Panc1 (cell line): ENCODE results near the gene USP31. TPM values are rescaled to one million over a fixed set of nuclear protein-coding genes. Genes with fewer than 3 reads are reported as not detected.

Experiments
- ATAC-seq: fragments of 200-7000 bp; cut with Tn5 transposase; 2 replicates; pipeline ENCODE4 v1.9.1; 2020; ENCODE audit warnings: mild to moderate bottlenecking, moderate library complexity
- BruUV-seq: library from RNA; stranded (reverse); fragments of 400-500 nt; replicated peaks from 2 replicates; lab custom pipeline; 2021; lab: Mats Ljungman, UMichigan
- CTCF ChIA-PET: fragments of 300-600 bp; sonication (Branson Sonifier 250); formaldehyde crosslinking; loops from one replicate; lab custom pipeline; 2022; ENCODE audit warnings: antibody characterized with exemption; lab: Charles Lee
- POLR2A ChIA-PET: fragments of 300-600 bp; sonication (Branson Sonifier 250); formaldehyde crosslinking; loops from one replicate; lab custom pipeline; 2022; ENCODE audit warnings: antibody characterized with exemption; lab: Charles Lee
- DNase-seq: peaks from one replicate; pipeline ENCODE4 v3.0.0-alpha.2; 2010; ENCODE audit warnings: low read depth, low spot score
- H3K27ac ChIP-seq: 2 replicates; pipeline ENCODE4 v1.5.1; 2011; ENCODE audit warnings: mild to moderate bottlenecking, low read length, inconsistent platforms
- H3K27me3 ChIP-seq: fragments of 200-500 bp; sonication (Bioruptor generic); 2 replicates; pipeline ENCODE4 v1.6.0; 2014; ENCODE audit warnings: low read length, inconsistent platforms; ENCODE audit not compliant: control insufficient read depth, insufficient read depth
- H3K36me3 ChIP-seq: fragments of 200-500 bp; sonication (Bioruptor generic); 2 replicates; pipeline ENCODE4 v1.5.1; 2014; ENCODE audit warnings: inconsistent platforms, mild to moderate bottlenecking, low read length, moderate library complexity; ENCODE audit not compliant: control insufficient read depth, insufficient read depth
- H3K4me1 ChIP-seq: 2 replicates; pipeline ENCODE4 v1.5.1; 2011; ENCODE audit warnings: inconsistent platforms, mild to moderate bottlenecking, low read length, moderate library complexity; ENCODE audit not compliant: control insufficient read depth, insufficient read depth
- H3K4me3 ChIP-seq, 2 experiments: 2 replicates each; pipeline ENCODE4 v1.5.1; 2011 to 2012; ENCODE audit warnings: low read depth in 2 of 2, low read length in 2 of 2, mild to moderate bottlenecking in 2 of 2, inconsistent platforms in 1 of 2, moderate library complexity in 1 of 2
- H3K9me3 ChIP-seq: fragments of 200-500 bp; sonication (Bioruptor generic); 2 replicates; pipeline ENCODE4 v1.5.1; 2014; ENCODE audit warnings: low read depth, mild to moderate bottlenecking, inconsistent platforms, low read length, moderate library complexity; ENCODE audit not compliant: control insufficient read depth, insufficient read depth
- POLR2AphosphoS5 ChIP-seq: IDR thresholded peaks from 2 replicates; pipeline ENCODE4 v1.6.1; 2012; ENCODE audit warnings: mild to moderate bottlenecking, low read depth, low read length, moderate library complexity
- SIN3A ChIP-seq: IDR thresholded peaks from 2 replicates; pipeline ENCODE4 v1.6.1; 2012; ENCODE audit warnings: low read depth, mild to moderate bottlenecking, low read length, moderate library complexity, borderline replicate concordance; ENCODE audit not compliant: insufficient read depth
- TCF7L2 ChIP-seq: IDR thresholded peaks from 2 replicates; pipeline ENCODE4 v1.6.1; 2011; ENCODE audit warnings: mild to moderate bottlenecking, low read depth, low read length, inconsistent platforms
- in situ Hi-C: cut with HindIII; loops from 2 replicates; pipeline ENCODE4 v1.10.0; 2016; ENCODE audit warnings: low sequenced_read_pairs, low pct_unique_long_range_greater_than_20kb
- intact Hi-C: fragments of 100-400 bp; cut with micrococcal nuclease; formaldehyde crosslinking; loops from one replicate; pipeline ENCODE4 v1.10.0; 2022; ENCODE audit not compliant: unreplicated experiment
- total RNA-seq: library from RNA; stranded (reverse); gene quantifications from one replicate; pipeline ENCODE4 v1.2.1, GENCODE V29; 2021; ENCODE audit not compliant: unreplicated experiment
- TF ChIP-seq, protein P1 (sequence below), 2 experiments: IDR thresholded peaks; 2 replicates each; pipeline ENCODE4 v1.6.1; 2011 to 2012; ENCODE audit warnings: low read depth in 2 of 2, control low read depth in 1 of 2, low read length in 1 of 2, mild to moderate bottlenecking in 1 of 2, moderate library complexity in 1 of 2; ENCODE audit not compliant: insufficient read depth in 1 of 2
- TF ChIP-seq, protein P2 (sequence below): fragments of 450-650 bp; IDR thresholded peaks from 2 replicates; pipeline ENCODE4 v1.5.1; 2017; ENCODE audit warnings: mild to moderate bottlenecking

USP31 gene
- total RNA-seq, 1 experiment from 2014 or later: 27.2 TPM

DNA sequence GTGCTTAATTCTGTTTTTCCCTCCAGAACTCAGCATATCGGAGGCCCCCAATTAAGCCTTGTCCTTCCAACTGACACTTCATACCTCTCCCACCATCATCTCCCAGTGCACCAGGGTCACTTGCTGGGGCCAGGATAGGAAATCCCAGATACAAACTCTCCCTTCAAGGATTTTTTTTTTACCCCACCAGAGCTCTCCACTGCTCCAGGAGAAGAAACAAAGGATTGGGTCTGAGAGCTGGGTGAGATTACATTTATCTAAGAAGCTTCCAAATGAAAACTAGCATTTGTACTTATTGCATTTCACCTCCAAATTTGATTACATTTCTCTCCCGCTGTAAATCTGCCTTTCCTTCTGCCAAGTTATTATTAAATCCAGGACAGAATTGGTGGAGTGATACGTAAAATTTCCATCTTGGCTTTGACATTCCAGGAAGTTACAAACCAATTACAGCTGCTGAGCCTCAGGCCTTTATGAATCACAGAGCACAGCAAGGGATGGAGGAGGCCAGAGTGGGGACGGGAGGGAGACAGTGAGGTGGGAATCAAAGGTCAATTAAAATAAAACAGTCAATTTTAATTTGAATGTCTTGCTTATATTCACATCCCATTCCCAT, 123.5 kb downstream of the USP31 start:
- no peaks in the 10 kb centered on the region for H3K9me3 ChIP-seq
- intact Hi-C loops (loop anchor here (1.0 kb wide), 1 partner anchor 9 kb away; no protein-coding TSS in a partner anchor), in situ Hi-C loops (no loop called here)
- DNase-seq: no peak
- POLR2A ChIA-PET: no interaction called here
- H3K4me3 ChIP-seq: no peak overlapping the region
- peaks cover 17% of the 10 kb centered on the region for H3K27me3 ChIP-seq
- BruUV-seq: no TSS peak
- no peaks in the 10 kb centered on the region for H3K4me1 ChIP-seq
- ATAC-seq: no peak
- CTCF ChIA-PET: interaction anchor here (0.7 kb wide), 1 partner anchor 236 kb away, joined by 3 read pairs; no protein-coding TSS in a partner anchor
- no peaks in the 10 kb centered on the region for H3K36me3 ChIP-seq
- H3K27ac ChIP-seq: no peak overlapping the region
- no peak for TF ChIP-seq SIN3A
- TF ChIP-seq, protein P1, sequence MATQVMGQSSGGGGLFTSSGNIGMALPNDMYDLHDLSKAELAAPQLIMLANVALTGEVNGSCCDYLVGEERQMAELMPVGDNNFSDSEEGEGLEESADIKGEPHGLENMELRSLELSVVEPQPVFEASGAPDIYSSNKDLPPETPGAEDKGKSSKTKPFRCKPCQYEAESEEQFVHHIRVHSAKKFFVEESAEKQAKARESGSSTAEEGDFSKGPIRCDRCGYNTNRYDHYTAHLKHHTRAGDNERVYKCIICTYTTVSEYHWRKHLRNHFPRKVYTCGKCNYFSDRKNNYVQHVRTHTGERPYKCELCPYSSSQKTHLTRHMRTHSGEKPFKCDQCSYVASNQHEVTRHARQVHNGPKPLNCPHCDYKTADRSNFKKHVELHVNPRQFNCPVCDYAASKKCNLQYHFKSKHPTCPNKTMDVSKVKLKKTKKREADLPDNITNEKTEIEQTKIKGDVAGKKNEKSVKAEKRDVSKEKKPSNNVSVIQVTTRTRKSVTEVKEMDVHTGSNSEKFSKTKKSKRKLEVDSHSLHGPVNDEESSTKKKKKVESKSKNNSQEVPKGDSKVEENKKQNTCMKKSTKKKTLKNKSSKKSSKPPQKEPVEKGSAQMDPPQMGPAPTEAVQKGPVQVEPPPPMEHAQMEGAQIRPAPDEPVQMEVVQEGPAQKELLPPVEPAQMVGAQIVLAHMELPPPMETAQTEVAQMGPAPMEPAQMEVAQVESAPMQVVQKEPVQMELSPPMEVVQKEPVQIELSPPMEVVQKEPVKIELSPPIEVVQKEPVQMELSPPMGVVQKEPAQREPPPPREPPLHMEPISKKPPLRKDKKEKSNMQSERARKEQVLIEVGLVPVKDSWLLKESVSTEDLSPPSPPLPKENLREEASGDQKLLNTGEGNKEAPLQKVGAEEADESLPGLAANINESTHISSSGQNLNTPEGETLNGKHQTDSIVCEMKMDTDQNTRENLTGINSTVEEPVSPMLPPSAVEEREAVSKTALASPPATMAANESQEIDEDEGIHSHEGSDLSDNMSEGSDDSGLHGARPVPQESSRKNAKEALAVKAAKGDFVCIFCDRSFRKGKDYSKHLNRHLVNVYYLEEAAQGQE (IDR thresholded peaks at IDR 0.05; ENCODE audit: insufficient read depth in 1 of 2, low read depth in 2 of 2, low read length in 1 of 2): no peak

DNA sequence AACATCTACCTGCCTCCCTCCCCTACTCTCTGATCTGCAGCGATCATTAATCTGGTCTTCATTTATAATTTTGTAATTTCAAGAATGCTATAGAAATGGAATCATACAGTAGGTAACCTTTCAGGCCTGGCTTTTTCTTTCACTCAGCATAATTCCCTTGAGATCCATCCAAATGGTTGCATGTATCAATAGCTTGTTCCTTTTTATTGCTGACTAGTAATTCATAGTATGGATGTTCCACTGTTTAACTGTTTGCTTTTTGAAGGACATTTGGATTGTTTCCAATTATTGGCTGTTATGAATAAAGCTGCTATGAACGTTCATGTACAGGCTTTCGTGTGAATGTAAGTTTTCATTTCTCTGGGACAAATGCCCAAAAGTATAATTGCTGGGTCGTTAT, 125.2 kb downstream of the USP31 start:
- in situ Hi-C loops: no loop called here
- no peaks in the 10 kb centered on the region for H3K9me3 ChIP-seq
- no peak for TF ChIP-seq TCF7L2
- TF ChIP-seq, protein P2, sequence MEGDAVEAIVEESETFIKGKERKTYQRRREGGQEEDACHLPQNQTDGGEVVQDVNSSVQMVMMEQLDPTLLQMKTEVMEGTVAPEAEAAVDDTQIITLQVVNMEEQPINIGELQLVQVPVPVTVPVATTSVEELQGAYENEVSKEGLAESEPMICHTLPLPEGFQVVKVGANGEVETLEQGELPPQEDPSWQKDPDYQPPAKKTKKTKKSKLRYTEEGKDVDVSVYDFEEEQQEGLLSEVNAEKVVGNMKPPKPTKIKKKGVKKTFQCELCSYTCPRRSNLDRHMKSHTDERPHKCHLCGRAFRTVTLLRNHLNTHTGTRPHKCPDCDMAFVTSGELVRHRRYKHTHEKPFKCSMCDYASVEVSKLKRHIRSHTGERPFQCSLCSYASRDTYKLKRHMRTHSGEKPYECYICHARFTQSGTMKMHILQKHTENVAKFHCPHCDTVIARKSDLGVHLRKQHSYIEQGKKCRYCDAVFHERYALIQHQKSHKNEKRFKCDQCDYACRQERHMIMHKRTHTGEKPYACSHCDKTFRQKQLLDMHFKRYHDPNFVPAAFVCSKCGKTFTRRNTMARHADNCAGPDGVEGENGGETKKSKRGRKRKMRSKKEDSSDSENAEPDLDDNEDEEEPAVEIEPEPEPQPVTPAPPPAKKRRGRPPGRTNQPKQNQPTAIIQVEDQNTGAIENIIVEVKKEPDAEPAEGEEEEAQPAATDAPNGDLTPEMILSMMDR: no peak
- TF ChIP-seq, protein P1 (IDR thresholded peaks at IDR 0.05; ENCODE audit: insufficient read depth in 1 of 2, low read depth in 2 of 2, low read length in 1 of 2): no peak
- no peak for TF ChIP-seq POLR2AphosphoS5
- TF ChIP-seq SIN3A: no peak
- DNase-seq (no peak), ATAC-seq (no peak)
- no TSS peak for BruUV-seq
- no peaks in the 10 kb centered on the region for H3K36me3 ChIP-seq
- H3K27ac ChIP-seq: no peak overlapping the region
- intact Hi-C loops: no loop called here
- ChIA-PET CTCF (no interaction called here), POLR2A (no interaction called here)
- peaks cover 13% of the 10 kb centered on the region for H3K27me3 ChIP-seq
- H3K4me3 ChIP-seq: no peak overlapping the region
- no peaks in the 10 kb centered on the region for H3K4me1 ChIP-seq
